Ovary (tissue), 9 donors: ENCODE results near the gene PDXP. TPM values are rescaled to one million over a fixed set of nuclear protein-coding genes. Genes with fewer than 3 reads are reported as not detected.

Experiments used
- DNase-seq, 5 donors: peaks; one replicate each; pipeline ENCODE4 v3.0.0-alpha.2; 2019 to 2020
- H3K27ac ChIP-seq, 2 donors: fragments of 200-600 bp; one replicate each; pipeline versions ENCODE4 v1.5.1 to v1.8.0; 2019 to 2022
- H3K27me3 ChIP-seq: fragments of 200-600 bp; one replicate; pipeline ENCODE4 v1.8.0; 2022
- H3K36me3 ChIP-seq: fragments of 200-600 bp; sonication (generic); one replicate; pipeline ENCODE4 v1.5.1; 2019
- H3K4me1 ChIP-seq: one replicate; pipeline ENCODE4 v1.8.1; 2013; ENCODE audit warnings: mild to moderate bottlenecking, moderate library complexity; ENCODE audit not compliant: insufficient read depth
- H3K4me3 ChIP-seq: fragments of 200-600 bp; sonication (generic); one replicate; pipeline ENCODE4 v1.5.1; 2017
- H3K9me3 ChIP-seq, 2 donors: fragments of 200-600 bp in 1 of 2; sonication (generic) in 1 of 2; one replicate each; pipeline versions ENCODE4 v1.5.1 to v1.8.1; 2013 to 2019; ENCODE audit warnings: mild to moderate bottlenecking in 1 of 2, moderate library complexity in 1 of 2
- CTCF ChIP-seq, 3 donors: fragments of 450-650 bp in 2 of 3; fragments of 200-600 bp in 1 of 3; IDR thresholded peaks; one replicate each; pipeline versions ENCODE4 v1.5.1 to v1.8.0; 2016 to 2022; ENCODE audit warnings: antibody characterized with exemption in 3 of 3, mild to moderate bottlenecking in 1 of 3
- EP300 ChIP-seq: sonication (generic); formaldehyde crosslinking; IDR thresholded peaks from one replicate; pipeline ENCODE4 v1.6.1; 2017; ENCODE audit warnings: antibody characterized with exemption
- POLR2A ChIP-seq: fragments of 450-650 bp; IDR thresholded peaks from one replicate; pipeline ENCODE4 v1.6.1; 2017; ENCODE audit warnings: antibody characterized with exemption, mild to moderate bottlenecking, moderate library complexity
- WGBS, 3 donors: extraction: QIAGEN DNeasy Blood & Tissue Kit in 1 of 3; methylation state at CpG; one replicate each; pipeline versions ENCODE4 v1.1.5 to v1.1.7; 2013 to 2017; 5-methylcytosine and 5-hydroxymethylcytosine counted together
- intact Hi-C, 4 donors: fragments of 100-400 bp; cut with DNase I; formaldehyde crosslinking; loops; one replicate each; pipeline versions ENCODE4 v1.11.0 to v1.15.1; 2022 to 2023
- polyA plus RNA-seq, 2 donors: library from polyadenylated mRNA; stranded (reverse); fragments of 200-250 nt in 1 of 2; fragments of 350-450 nt in 1 of 2; fragmentation: Illumina TruSeq in 1 of 2; extraction: RNeasy Lipid Tissue Mini Kit (QIAGEN cat#74804) in 1 of 2; gene quantifications; one replicate each; pipeline ENCODE4 v1.2.3, GENCODE V29; 2013 to 2014
- total RNA-seq, 7 donors: library from RNA; depleted of rRNA in 2 of 7; stranded (reverse); fragments of >200 nt in 2 of 7; fragmentation: NEBNext Ultra II Directional in 3 of 7; extraction: Animal tissue kit (Norgen Biotek cat#: 25700) in 3 of 7; gene quantifications; one replicate each; pipeline versions ENCODE4 v1.1.0 to v1.2.4, GENCODE V29; 2016 to 2023
- donor health status: DM: no; HTN: no; CAD: no; lungs with moderate emphysema.
- donor health status: DM: no; HTN: no; CAD: no.
- donor health status: Bipolar disorder and iron deficiency.
- donor health status: DM: yes; HTN: yes; CAD: no.
- donor health status: DM: no; HTN: no; CAD: no.
- donor health status: DM: yes; HTN: yes; CAD: no.

Gene PDXP
- total and polyA plus RNA-seq, 9 donors, result 8.1 to 15.9 (median 12.7) TPM

GRCh38 chr22:37704645-37705044 lies 46.1 kb downstream of the PDXP start:
- no peak for TF ChIP-seq EP300
- no peak for TF ChIP-seq POLR2A
- TF ChIP-seq CTCF (IDR thresholded peaks at IDR 0.05), result no peak
- no peaks in the 10 kb centered on the region for H3K9me3 ChIP-seq
- DNase-seq, result no peak
- H3K4me1 ChIP-seq, result no peaks in the 10 kb centered on the region
- intact Hi-C loops, result no loop called here
- no peak overlapping the region for H3K4me3 ChIP-seq
- H3K36me3 ChIP-seq, result no peaks in the 10 kb centered on the region
- WGBS, 3 donors, result 83 to 86% (median 83%) methylated on average over 3 of the region's 3 CpGs
- no peak overlapping the region for H3K27ac ChIP-seq
- H3K27me3 ChIP-seq, result no peaks in the 10 kb centered on the region

- H3K27ac ChIP-seq, result no peak overlapping the region
- DNase-seq, result no peak
- H3K4me1 ChIP-seq, result no peaks in the 10 kb centered on the region
- no peaks in the 10 kb centered on the region for H3K9me3 ChIP-seq
- no peaks in the 10 kb centered on the region for H3K36me3 ChIP-seq
- intact Hi-C loops, result no loop called here
- no peaks in the 10 kb centered on the region for H3K27me3 ChIP-seq
- TF ChIP-seq POLR2A (no peak), CTCF (IDR thresholded peaks at IDR 0.05) (no peak), EP300 (no peak)
- WGBS, 3 donors, result 93 to 97% (median 96%) methylated on average over 3 of the region's 3 CpGs
- H3K4me3 ChIP-seq, result no peak overlapping the region
These were observed 46.7 kb downstream of the PDXP start for GRCh38 chr22:37705205-37705604.

DNA sequence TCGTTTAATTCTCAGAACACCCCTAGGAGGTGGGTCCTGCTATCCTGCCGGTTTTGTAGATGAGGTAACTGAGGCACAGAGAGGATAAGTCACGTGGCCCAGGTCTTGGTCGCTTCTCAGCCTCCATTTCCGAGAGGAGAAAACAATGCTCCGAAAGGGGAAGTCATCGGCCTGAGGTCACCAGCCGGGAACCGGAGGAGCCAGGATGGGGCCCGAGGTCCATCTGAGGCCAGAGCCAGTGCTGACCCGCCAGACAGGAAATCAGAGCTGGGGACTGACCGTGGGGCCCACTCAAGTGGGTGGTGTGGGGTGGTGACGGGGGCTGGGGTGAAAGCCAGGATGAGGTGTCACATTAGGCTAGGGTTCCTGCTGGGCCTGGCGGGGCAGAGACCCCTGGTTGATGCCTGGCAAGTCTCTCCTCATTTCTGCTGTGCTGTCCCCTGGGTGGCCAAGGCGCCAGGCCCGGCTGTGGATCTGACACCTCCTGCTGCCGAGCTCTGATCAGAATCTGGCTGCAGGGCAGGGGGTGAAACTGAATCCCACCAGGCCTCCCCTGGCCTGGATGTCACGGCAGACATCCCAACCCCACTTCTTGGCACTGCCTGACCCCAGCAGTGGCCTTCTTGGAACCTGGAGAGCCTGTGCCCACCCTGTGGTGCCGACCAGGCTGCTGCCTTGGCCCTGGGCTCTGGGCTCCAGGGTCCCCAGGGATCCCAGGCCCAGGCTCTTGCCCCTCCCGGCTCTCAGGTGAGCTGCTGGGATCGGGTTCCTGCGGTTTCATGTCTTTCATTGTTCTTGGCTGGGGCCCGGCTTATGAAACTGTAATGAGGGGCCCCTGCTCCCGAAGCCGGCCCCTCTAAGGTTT lies 50.3 kb downstream of the PDXP start:
- H3K27ac ChIP-seq, result no peak overlapping the region
- H3K36me3 ChIP-seq, result no peaks in the 10 kb centered on the region
- no peaks in the 10 kb centered on the region for H3K9me3 ChIP-seq
- H3K4me3 ChIP-seq, result no peak overlapping the region
- H3K4me1 ChIP-seq, result no peaks in the 10 kb centered on the region
- no peaks in the 10 kb centered on the region for H3K27me3 ChIP-seq
- 88 to 91% (median 90%) methylated on average over 20 to 25 of the region's 25 CpGs for WGBS, 3 donors
- no peak for TF ChIP-seq EP300
- no peak for TF ChIP-seq CTCF (IDR thresholded peaks at IDR 0.05)
- TF ChIP-seq POLR2A, result no peak
- DNase-seq, result no peak
- intact Hi-C loops, result no loop called here

GRCh38 chr22:37709445-37709765 lies 50.9 kb downstream of the PDXP start:
- Histone ChIP-seq H3K4me3 (no peak overlapping the region), H3K4me1 (no peaks in the 10 kb centered on the region), H3K27ac (no peak overlapping the region), H3K27me3 (no peaks in the 10 kb centered on the region), H3K36me3 (no peaks in the 10 kb centered on the region), H3K9me3 (no peaks in the 10 kb centered on the region)
- DNase-seq, result no peak
- intact Hi-C loops, result no loop called here
- WGBS, 3 donors, result 93 to 95% (median 94%) methylated on average over 8 to 15 of the region's 15 CpGs
- TF ChIP-seq POLR2A (no peak), CTCF (IDR thresholded peaks at IDR 0.05) (no peak), EP300 (no peak)
